ENCODE measurements around the gene CCNDBP1.

Gene CCNDBP1

DNA sequence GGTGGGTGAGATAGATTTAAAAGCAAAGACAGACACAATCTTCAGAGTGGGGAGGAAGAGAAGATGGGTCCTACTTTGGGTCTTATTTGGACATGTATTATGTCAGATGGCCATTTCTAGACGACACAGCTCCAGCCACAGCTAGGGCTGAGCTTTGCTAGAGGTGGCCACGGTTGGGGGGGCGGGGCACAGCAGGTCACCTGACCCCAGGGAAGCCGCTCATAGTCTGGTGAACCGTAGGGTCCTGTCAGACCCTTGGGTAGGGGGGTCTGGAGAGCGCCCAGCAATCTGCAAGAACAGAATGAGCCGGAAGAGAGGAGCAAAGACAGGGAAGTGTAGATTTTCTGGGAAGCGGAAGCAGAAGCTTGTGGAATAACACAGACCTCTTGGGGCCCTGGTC is 29.0 kb downstream of the CCNDBP1 start:
- DNase-seq, result no peak

DNA sequence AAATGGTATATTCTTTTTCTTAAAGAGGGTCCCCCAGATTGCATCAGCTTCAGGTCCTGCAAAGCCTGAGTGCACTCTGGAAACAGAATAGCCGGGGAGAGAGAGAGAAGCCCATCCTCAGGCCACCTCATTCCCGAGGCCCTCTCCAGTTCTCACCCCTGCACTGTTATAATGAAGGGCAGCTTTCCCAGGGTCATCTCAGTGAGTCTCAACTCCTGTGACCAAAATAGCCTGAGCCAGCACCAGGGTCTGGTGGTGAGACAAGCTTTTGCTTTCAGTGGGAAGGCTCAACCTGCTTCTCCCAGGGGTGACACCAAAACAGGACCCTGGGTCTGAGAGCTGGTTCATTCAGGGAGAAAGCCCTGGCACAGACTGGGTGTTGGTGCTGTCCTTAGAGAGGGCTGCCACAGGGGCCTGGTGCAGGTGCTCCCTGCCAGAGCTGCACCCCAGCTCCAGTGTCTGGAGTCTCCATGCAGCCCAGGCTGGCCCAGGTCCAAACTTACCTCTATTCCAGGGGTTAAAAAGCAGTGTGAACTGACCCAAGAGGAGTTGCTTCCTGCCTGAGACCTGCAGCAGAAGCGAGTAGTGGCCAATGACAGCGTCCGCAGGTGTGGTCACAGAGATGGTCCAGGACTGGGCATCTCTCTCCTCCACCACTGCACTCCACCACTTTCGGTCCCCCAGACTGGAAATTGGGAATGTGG is 29.5 kb downstream of the CCNDBP1 start:
- Mint-ChIP-seq H3K4me1 (peaks cover 13% of the 10 kb centered on the region), H3K36me3 (ENCODE audit: low read depth) (no peaks in the 10 kb centered on the region), H3K27ac (no peak overlapping the region), H3K4me3 (no peak overlapping the region), H3K9me3 (no peaks in the 10 kb centered on the region), H3K27me3 (ENCODE audit: low read depth, poor library complexity) (peaks cover 26% of the 10 kb centered on the region)
- DNase-seq, result no peak
- TF ChIP-seq, protein P1, sequence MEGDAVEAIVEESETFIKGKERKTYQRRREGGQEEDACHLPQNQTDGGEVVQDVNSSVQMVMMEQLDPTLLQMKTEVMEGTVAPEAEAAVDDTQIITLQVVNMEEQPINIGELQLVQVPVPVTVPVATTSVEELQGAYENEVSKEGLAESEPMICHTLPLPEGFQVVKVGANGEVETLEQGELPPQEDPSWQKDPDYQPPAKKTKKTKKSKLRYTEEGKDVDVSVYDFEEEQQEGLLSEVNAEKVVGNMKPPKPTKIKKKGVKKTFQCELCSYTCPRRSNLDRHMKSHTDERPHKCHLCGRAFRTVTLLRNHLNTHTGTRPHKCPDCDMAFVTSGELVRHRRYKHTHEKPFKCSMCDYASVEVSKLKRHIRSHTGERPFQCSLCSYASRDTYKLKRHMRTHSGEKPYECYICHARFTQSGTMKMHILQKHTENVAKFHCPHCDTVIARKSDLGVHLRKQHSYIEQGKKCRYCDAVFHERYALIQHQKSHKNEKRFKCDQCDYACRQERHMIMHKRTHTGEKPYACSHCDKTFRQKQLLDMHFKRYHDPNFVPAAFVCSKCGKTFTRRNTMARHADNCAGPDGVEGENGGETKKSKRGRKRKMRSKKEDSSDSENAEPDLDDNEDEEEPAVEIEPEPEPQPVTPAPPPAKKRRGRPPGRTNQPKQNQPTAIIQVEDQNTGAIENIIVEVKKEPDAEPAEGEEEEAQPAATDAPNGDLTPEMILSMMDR (IDR thresholded peaks at IDR 0.05), result no peak

More for the DNA sequence above, 29.0 kb downstream of the CCNDBP1 start:
- Mint-ChIP-seq H3K27me3 (ENCODE audit: low read depth, poor library complexity) (peaks cover 30% of the 10 kb centered on the region), H3K27ac (peak overlapping the region; percentile 62), H3K36me3 (ENCODE audit: low read depth) (no peaks in the 10 kb centered on the region), H3K9me3 (no peaks in the 10 kb centered on the region), H3K4me1 (peaks cover 13% of the 10 kb centered on the region), H3K4me3 (no peak overlapping the region)
- TF ChIP-seq, protein P1 (IDR thresholded peaks at IDR 0.05), result no peak

DNA sequence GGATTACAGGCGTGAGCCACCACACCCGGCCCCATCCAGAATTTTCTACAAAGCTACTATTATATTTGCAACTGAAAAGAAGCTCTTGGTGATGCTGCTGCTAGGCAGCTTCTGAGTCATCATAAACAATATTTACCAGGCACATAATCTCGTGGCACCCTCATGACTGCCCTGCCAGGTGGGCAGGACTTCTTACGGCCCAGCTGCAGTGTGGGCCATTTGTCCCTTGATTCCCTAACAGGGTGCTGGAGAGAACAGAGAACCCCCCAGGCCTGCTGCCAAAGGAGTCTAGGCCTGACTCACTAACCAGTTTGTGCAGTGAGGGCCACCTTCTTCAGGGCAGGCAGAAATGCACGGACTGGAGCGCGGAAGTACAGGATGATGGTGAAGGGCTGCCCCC is 30.8 kb downstream of the CCNDBP1 start:
- H3K36me3 Mint-ChIP-seq (ENCODE audit: low read depth), result no peaks in the 10 kb centered on the region
- H3K4me3 Mint-ChIP-seq, result no peak overlapping the region
- TF ChIP-seq, protein P1 (IDR thresholded peaks at IDR 0.05), result no peak
- H3K27ac Mint-ChIP-seq, result no peak overlapping the region
- no peak for DNase-seq
- H3K4me1 Mint-ChIP-seq, result peaks cover 13% of the 10 kb centered on the region
- H3K27me3 Mint-ChIP-seq (ENCODE audit: low read depth, poor library complexity), result peaks cover 24% of the 10 kb centered on the region
- H3K9me3 Mint-ChIP-seq, result no peaks in the 10 kb centered on the region

DNA sequence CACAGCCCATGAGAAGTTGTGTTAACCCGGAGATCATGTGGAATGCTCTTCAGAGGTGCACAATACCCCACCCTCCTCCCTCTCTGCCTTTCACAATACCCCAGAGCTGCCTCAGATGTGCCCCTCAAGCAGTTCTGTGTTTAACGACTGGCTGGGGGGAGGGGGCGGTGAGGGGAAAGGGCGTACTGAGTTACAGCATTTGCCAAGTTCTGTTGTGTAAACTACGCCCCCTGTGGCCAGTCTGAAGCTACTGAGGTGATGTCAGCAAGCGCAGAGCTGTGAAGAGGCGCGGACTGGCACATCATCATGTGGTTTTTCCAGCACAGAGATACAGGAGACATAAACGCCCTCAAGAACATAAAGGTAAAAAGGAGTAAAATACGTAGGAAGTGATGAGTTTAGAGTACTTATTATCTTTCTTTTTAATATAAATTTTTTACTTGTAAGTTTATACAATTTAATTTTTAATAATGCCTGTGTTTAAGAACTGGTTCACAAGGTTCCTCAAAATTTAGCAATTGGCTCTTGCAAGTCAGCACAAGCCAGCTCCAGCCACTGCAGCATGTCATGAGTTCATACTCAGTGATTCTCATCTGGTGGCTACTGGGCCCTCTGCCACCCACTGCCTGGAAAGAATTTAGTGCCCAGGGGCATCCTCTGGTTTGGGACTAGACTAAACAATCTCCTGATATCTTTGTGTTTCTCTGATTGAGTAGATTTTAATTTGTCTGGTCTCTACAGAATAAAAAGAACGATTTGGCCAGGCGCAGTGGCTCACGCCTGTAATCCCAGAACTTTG is 33.9 kb downstream of the CCNDBP1 start:
- no peaks in the 10 kb centered on the region for H3K36me3 Mint-ChIP-seq (ENCODE audit: low read depth)
- H3K27ac Mint-ChIP-seq, result no peak overlapping the region
- peaks cover 9% of the 10 kb centered on the region for H3K4me1 Mint-ChIP-seq
- no peaks in the 10 kb centered on the region for H3K9me3 Mint-ChIP-seq
- DNase-seq, result peak; percentile 52
- TF ChIP-seq, protein P1 (IDR thresholded peaks at IDR 0.05), result peak; percentile 39
- H3K4me3 Mint-ChIP-seq, result no peak overlapping the region
- H3K27me3 Mint-ChIP-seq (ENCODE audit: low read depth, poor library complexity), result peaks cover 21% of the 10 kb centered on the region

DNA sequence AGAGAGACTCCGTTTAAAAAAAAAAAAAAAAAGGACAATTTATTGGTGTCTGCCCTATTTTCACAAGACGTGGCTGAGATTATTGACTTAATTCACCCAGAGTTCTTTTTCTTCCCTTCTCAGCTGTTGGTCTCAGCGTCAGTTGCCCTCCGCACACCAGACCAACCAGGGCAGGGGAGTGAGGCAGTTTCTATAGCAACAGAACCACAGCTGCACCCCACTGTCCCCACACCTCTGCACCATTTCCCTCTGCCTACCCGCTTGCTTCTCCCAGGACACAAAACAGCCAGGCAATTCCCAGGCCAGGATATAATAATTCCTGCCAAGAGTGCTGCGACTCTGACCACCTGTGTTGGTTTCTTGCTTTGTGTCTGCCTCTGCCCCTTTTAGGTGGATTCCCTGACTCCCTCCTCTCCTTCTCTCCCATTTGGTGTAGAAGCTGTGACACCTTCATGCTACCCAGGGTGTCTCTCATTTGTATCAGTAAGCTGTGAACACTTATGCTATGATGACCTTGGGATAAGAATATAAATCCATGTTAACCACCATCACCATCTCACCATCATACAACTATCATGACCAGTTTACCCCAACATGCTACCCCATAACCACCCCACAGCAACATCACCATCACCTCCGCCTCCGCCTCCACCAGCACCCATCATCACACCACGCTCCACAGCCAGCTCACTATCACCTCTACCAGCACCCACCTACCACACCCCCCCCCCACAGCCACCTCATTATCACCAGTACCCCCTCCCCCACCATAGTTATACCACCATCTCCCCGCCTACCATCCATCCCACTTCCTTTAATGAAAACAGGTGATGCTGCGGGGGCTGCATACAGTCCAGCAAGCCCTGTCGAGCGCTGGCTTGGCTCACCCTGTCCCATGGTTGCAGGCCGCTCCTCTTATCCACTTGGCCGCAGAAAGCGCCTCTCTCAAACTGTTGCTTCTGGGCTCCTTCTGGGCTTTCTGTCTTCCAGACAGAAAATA is 35.0 kb downstream of the CCNDBP1 start:
- H3K4me1 Mint-ChIP-seq, result peaks cover 6% of the 10 kb centered on the region
- H3K36me3 Mint-ChIP-seq (ENCODE audit: low read depth), result no peaks in the 10 kb centered on the region
- peaks cover 16% of the 10 kb centered on the region for H3K27me3 Mint-ChIP-seq (ENCODE audit: low read depth, poor library complexity)
- no peak overlapping the region for H3K27ac Mint-ChIP-seq
- H3K9me3 Mint-ChIP-seq, result no peaks in the 10 kb centered on the region
- DNase-seq, result no peak
- no peak overlapping the region for H3K4me3 Mint-ChIP-seq
- TF ChIP-seq, protein P1 (IDR thresholded peaks at IDR 0.05), result no peak

Measured in nephron progenitor cell (in vitro differentiated cells).